ENCODE results near the gene LTC4S. TPM values are rescaled to one million over a fixed set of nuclear protein-coding genes. Genes with fewer than 3 reads are reported as not detected.

The LTC4S gene
- total RNA-seq, 1 donor from 2014 or later, result 91.7 TPM

DNA sequence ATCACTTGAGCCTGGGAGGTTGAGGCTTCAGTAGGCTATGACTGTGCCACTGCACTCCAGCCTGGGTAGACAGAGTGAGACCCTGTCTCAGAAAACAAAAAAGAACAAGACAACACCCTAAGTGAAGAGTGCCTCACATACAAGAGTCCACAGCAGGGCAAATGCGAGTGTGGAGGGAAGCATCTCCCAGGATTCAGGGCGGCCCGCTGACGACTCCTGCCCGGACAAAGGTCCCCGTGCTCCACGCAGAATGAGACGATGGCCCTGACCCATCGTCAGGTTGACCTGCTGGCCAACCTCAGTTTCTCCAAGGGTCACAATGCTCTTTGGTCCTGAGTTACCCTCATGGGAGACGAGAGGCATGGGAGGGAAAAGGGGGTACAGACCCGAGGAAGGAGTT, 46.5 kb downstream of the LTC4S start:
- no peak for TF ChIP-seq CTCF (IDR thresholded peaks at IDR 0.05)
- Histone ChIP-seq H3K4me1 (no peaks in the 10 kb centered on the region), H3K9me3 (peaks cover 5 to 7% of the 10 kb centered on the region in 2 donors), H3K27ac (no peak overlapping the region), H3K27me3 (no peaks in the 10 kb centered on the region), H3K4me3 (no peak overlapping the region), H3K36me3 (peaks cover 59 to 90% of the 10 kb centered on the region in 2 donors)
- DNase-seq (ENCODE audit: low spot score in 2 of 2), result no peak
- intact Hi-C loops (cut with DNase I), result no loop called here

DNA sequence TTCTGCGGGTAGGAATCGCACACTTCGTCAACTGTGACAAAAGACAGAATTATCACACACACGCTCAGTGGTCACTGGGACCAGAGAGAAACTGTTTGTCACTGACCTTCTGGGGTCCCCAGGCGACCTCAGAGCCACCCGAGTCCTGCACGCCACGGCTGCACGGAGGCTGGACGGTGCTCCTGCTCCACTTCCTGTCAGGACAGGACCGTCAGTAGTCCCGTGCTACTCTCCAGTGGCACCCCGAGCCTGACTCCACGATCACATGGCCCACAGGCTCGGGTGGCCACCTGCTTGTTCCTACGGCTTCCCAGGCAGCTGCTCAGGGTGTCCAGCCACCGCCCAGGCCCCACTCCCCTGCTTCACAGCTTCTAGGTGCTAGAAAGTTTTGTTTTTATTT, 47.0 kb downstream of the LTC4S start:
- Histone ChIP-seq H3K27ac (no peak overlapping the region), H3K4me3 (no peak overlapping the region), H3K27me3 (no peaks in the 10 kb centered on the region), H3K9me3 (peaks cover 5 to 7% of the 10 kb centered on the region in 2 donors), H3K4me1 (no peaks in the 10 kb centered on the region), H3K36me3 (peaks cover 64 to 90% of the 10 kb centered on the region in 2 donors)
- no peak for TF ChIP-seq CTCF (IDR thresholded peaks at IDR 0.05)
- no peak for DNase-seq (ENCODE audit: low spot score in 2 of 2)
- intact Hi-C loops (cut with DNase I), result no loop called here

GRCh38 chr5:179841621-179842020, 47.8 kb downstream of the LTC4S start:
- TF ChIP-seq CTCF (IDR thresholded peaks at IDR 0.05), result no peak
- Histone ChIP-seq H3K4me3 (no peak overlapping the region), H3K36me3 (peaks cover 65 to 90% of the 10 kb centered on the region in 2 donors), H3K4me1 (no peaks in the 10 kb centered on the region), H3K27me3 (no peaks in the 10 kb centered on the region), H3K9me3 (peaks cover 5 to 7% of the 10 kb centered on the region in 2 donors), H3K27ac (no peak overlapping the region)
- DNase-seq (ENCODE audit: low spot score in 2 of 2), result no peak
- intact Hi-C loops (cut with DNase I), result no loop called here

Other genes with a start within 250 kb of the LTC4S start
- gene RUFY1, start 243.4 kb upstream of the LTC4S start, total RNA-seq, result 12.2 TPM
- 206 TPM for gene HNRNPH1, start 170.3 kb upstream of the LTC4S start, total RNA-seq
- gene CBY3, start 113.0 kb upstream of the LTC4S start, total RNA-seq, result not detected
- gene CANX, start 95.0 kb upstream of the LTC4S start, total RNA-seq, result 214 TPM
- 42.6 TPM for gene MAML1, start 61.2 kb upstream of the LTC4S start, total RNA-seq
- gene MGAT4B, start 12.9 kb downstream of the LTC4S start, total RNA-seq, result 207 TPM
- gene SQSTM1, start 26.9 kb downstream of the LTC4S start, total RNA-seq, result 476 TPM
- 17.3 TPM for gene MRNIP, start 64.8 kb downstream of the LTC4S start, total RNA-seq
- gene TBC1D9B, start 113.9 kb downstream of the LTC4S start, total RNA-seq, result 220 TPM